ENCODE measurements around the gene REL.

REL gene

GRCh38 chr2:60836491-60836890 is 44.9 kb upstream of the REL start:
- Histone ChIP-seq H3K4me3 (ENCODE audit: low read depth, low read length) (no peak overlapping the region), H3K4ac (ENCODE audit: low read depth, low read length) (no peak overlapping the region), H3K18ac (ENCODE audit: low read length) (no peak overlapping the region), H2BK120ac (ENCODE audit: insufficient read depth, low read length, poor library complexity) (no peak overlapping the region), H2BK12ac (ENCODE audit: low read length) (no peak overlapping the region), H3K9ac (ENCODE audit: low read length) (no peak overlapping the region), H4K12ac (ENCODE audit: low read depth, low read length) (no peak overlapping the region), H2AFZ (ENCODE audit: insufficient read depth, low read length, poor library complexity) (no peak overlapping the region), H3K23ac (ENCODE audit: low read length) (no peak overlapping the region), H3K9me3 (ENCODE audit: insufficient read depth, low read depth, low read length) (peaks cover 3% of the 10 kb centered on the region), H2BK5ac (ENCODE audit: low read depth, low read length, poor library complexity) (no peak overlapping the region), H3K27me3 (ENCODE audit: insufficient read depth, low read length) (no peaks in the 10 kb centered on the region), H3K79me2 (ENCODE audit: control insufficient read depth, insufficient read depth, low read length, poor library complexity) (no peaks in the 10 kb centered on the region), H3K4me2 (ENCODE audit: low read length) (no peak overlapping the region), H4K8ac (ENCODE audit: low read depth, low read length) (no peak overlapping the region), H2AK5ac (ENCODE audit: low read length) (no peak overlapping the region), H3K14ac (ENCODE audit: low read length) (no peak overlapping the region), H3K27ac (ENCODE audit: low read depth, low read length) (no peak overlapping the region), H3K36me3 (ENCODE audit: control insufficient read depth in 1 of 2, insufficient read depth in 2 of 2, low read length in 2 of 2) (no peaks in the 10 kb centered on the region), H4K91ac (ENCODE audit: low read depth, low read length) (no peak overlapping the region), H3K79me1 (ENCODE audit: low read length) (no peaks in the 10 kb centered on the region), H3K4me1 (ENCODE audit: control insufficient read depth in 1 of 2, insufficient read depth in 2 of 2, low read length in 2 of 2) (no peaks in the 10 kb centered on the region)
- no peak for DNase-seq
- no CpG with 5 or more reads among the region's 3 CpGs for WGBS (ENCODE audit: extremely low coverage, insufficient coverage, insufficient read length)

- Histone ChIP-seq H3K18ac (ENCODE audit: low read length) (no peak overlapping the region), H3K4me2 (ENCODE audit: low read length) (no peak overlapping the region), H3K4me3 (ENCODE audit: low read depth, low read length) (no peak overlapping the region), H3K36me3 (ENCODE audit: control insufficient read depth in 1 of 2, insufficient read depth in 2 of 2, low read length in 2 of 2) (no peaks in the 10 kb centered on the region), H2BK120ac (ENCODE audit: insufficient read depth, low read length, poor library complexity) (no peak overlapping the region), H3K27me3 (ENCODE audit: insufficient read depth, low read length) (no peaks in the 10 kb centered on the region), H3K14ac (ENCODE audit: low read length) (no peak overlapping the region), H4K8ac (ENCODE audit: low read depth, low read length) (no peak overlapping the region), H3K4me1 (ENCODE audit: control insufficient read depth in 1 of 2, insufficient read depth in 2 of 2, low read length in 2 of 2) (no peaks in the 10 kb centered on the region), H3K4ac (ENCODE audit: low read depth, low read length) (no peak overlapping the region), H3K9ac (ENCODE audit: low read length) (no peak overlapping the region), H2BK12ac (ENCODE audit: low read length) (no peak overlapping the region), H3K79me2 (ENCODE audit: control insufficient read depth, insufficient read depth, low read length, poor library complexity) (no peaks in the 10 kb centered on the region), H3K27ac (ENCODE audit: low read depth, low read length) (no peak overlapping the region), H4K91ac (ENCODE audit: low read depth, low read length) (no peak overlapping the region), H2BK5ac (ENCODE audit: low read depth, low read length, poor library complexity) (no peak overlapping the region), H3K79me1 (ENCODE audit: low read length) (no peaks in the 10 kb centered on the region), H2AFZ (ENCODE audit: insufficient read depth, low read length, poor library complexity) (no peak overlapping the region), H2AK5ac (ENCODE audit: low read length) (no peak overlapping the region), H3K9me3 (ENCODE audit: insufficient read depth, low read depth, low read length) (peaks cover 3% of the 10 kb centered on the region), H4K12ac (ENCODE audit: low read depth, low read length) (no peak overlapping the region), H3K23ac (ENCODE audit: low read length) (no peak overlapping the region)
- no peak for DNase-seq
- no CpG with 5 or more reads among the region's 1 CpG for WGBS (ENCODE audit: extremely low coverage, insufficient coverage, insufficient read length)
Measured at GRCh38 chr2:60837123-60837522, 44.3 kb upstream of the REL start.

DNA sequence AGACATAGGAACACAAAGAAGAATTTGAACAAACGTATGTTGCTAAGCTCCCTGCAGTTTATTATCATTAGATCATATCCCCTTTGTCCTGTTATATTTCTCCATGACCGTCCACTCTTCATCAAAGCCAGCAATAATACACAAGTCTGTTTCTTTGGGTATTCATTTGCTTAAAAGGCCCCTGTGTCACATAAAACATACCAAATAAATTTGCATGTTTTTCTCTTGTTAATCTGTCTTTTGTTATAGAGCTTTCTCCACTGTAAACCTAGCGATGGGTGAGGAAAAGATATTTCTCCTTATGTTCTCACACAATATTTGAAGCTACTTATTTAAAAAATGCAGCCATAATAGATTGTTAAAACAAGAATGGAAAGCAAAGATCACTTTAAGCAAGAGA is 42.9 kb upstream of the REL start:
- no peak overlapping the region for H4K12ac ChIP-seq (ENCODE audit: low read depth, low read length)
- no peak overlapping the region for H3K4ac ChIP-seq (ENCODE audit: low read depth, low read length)
- H3K4me1 ChIP-seq (ENCODE audit: control insufficient read depth in 1 of 2, insufficient read depth in 2 of 2, low read length in 2 of 2) = no peaks in the 10 kb centered on the region
- no peak overlapping the region for H2AK5ac ChIP-seq (ENCODE audit: low read length)
- H3K79me2 ChIP-seq (ENCODE audit: control insufficient read depth, insufficient read depth, low read length, poor library complexity) = no peaks in the 10 kb centered on the region
- H4K91ac ChIP-seq (ENCODE audit: low read depth, low read length) = no peak overlapping the region
- no peak overlapping the region for H3K23ac ChIP-seq (ENCODE audit: low read length)
- H2BK5ac ChIP-seq (ENCODE audit: low read depth, low read length, poor library complexity) = no peak overlapping the region
- H3K4me2 ChIP-seq (ENCODE audit: low read length) = no peak overlapping the region
- H3K18ac ChIP-seq (ENCODE audit: low read length) = no peak overlapping the region
- no peak overlapping the region for H3K14ac ChIP-seq (ENCODE audit: low read length)
- H3K27me3 ChIP-seq (ENCODE audit: insufficient read depth, low read length) = no peaks in the 10 kb centered on the region
- no CpG with 5 or more reads among the region's 3 CpGs for WGBS (ENCODE audit: extremely low coverage, insufficient coverage, insufficient read length)
- no peak overlapping the region for H2BK120ac ChIP-seq (ENCODE audit: insufficient read depth, low read length, poor library complexity)
- no peak overlapping the region for H3K27ac ChIP-seq (ENCODE audit: low read depth, low read length)
- H3K79me1 ChIP-seq (ENCODE audit: low read length) = no peaks in the 10 kb centered on the region
- peak in 1 of 2 donors; percentile 21 for DNase-seq
- no peak overlapping the region for H3K9ac ChIP-seq (ENCODE audit: low read length)
- H3K4me3 ChIP-seq (ENCODE audit: low read depth, low read length) = no peak overlapping the region
- H3K36me3 ChIP-seq (ENCODE audit: control insufficient read depth in 1 of 2, insufficient read depth in 2 of 2, low read length in 2 of 2) = no peaks in the 10 kb centered on the region
- no peak overlapping the region for H4K8ac ChIP-seq (ENCODE audit: low read depth, low read length)
- H2BK12ac ChIP-seq (ENCODE audit: low read length) = no peak overlapping the region
- H3K9me3 ChIP-seq (ENCODE audit: insufficient read depth, low read depth, low read length) = peaks cover 3% of the 10 kb centered on the region
- no peak overlapping the region for H2AFZ ChIP-seq (ENCODE audit: insufficient read depth, low read length, poor library complexity)

DNA sequence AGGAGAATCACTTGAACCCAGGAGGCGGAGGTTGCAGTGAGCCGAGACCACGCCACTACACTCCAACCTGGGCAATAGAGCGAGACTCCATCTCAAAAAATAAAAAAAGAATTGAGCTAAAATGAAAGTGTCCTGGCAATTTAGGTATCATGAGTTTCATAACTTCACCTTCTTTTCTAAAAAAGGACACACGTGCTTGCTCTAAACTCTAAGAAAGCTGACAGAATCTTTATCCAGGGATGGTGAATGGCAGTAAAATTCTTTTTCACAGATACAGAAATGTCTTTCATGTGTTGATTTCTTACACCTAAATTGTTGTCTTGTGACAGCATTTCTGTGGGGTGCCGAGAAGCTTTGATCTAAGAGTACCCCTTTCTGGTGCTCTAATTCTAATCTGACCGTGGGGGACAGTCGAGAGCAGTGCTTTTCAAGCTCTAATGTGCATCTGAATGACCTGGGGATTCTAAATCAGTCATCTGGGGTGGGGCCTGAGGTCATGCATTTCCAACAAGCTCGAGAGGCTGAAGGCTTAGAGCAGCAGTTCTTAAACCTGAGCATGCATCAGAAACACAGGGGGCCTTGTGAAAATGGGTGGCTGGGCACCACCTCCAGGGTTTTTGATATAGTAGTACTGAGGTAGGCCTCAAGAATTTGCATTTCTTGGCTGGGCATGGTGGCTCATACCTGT is 42.1 kb upstream of the REL start:
- Histone ChIP-seq H3K79me2 (ENCODE audit: control insufficient read depth, insufficient read depth, low read length, poor library complexity) (no peaks in the 10 kb centered on the region), H2BK5ac (ENCODE audit: low read depth, low read length, poor library complexity) (no peak overlapping the region), H3K4me2 (ENCODE audit: low read length) (no peak overlapping the region), H3K9me3 (ENCODE audit: insufficient read depth, low read depth, low read length) (peaks cover 3% of the 10 kb centered on the region), H2AFZ (ENCODE audit: insufficient read depth, low read length, poor library complexity) (no peak overlapping the region), H4K91ac (ENCODE audit: low read depth, low read length) (no peak overlapping the region), H3K79me1 (ENCODE audit: low read length) (no peaks in the 10 kb centered on the region), H3K18ac (ENCODE audit: low read length) (no peak overlapping the region), H2AK5ac (ENCODE audit: low read length) (no peak overlapping the region), H4K12ac (ENCODE audit: low read depth, low read length) (no peak overlapping the region), H2BK12ac (ENCODE audit: low read length) (no peak overlapping the region), H3K9ac (ENCODE audit: low read length) (no peak overlapping the region), H3K27ac (ENCODE audit: low read depth, low read length) (no peak overlapping the region), H3K4ac (ENCODE audit: low read depth, low read length) (no peak overlapping the region), H2BK120ac (ENCODE audit: insufficient read depth, low read length, poor library complexity) (no peak overlapping the region), H3K36me3 (ENCODE audit: control insufficient read depth in 1 of 2, insufficient read depth in 2 of 2, low read length in 2 of 2) (no peaks in the 10 kb centered on the region), H3K4me1 (ENCODE audit: control insufficient read depth in 1 of 2, insufficient read depth in 2 of 2, low read length in 2 of 2) (no peaks in the 10 kb centered on the region), H3K27me3 (ENCODE audit: insufficient read depth, low read length) (no peaks in the 10 kb centered on the region), H3K4me3 (ENCODE audit: low read depth, low read length) (no peak overlapping the region), H3K23ac (ENCODE audit: low read length) (no peak overlapping the region), H3K14ac (ENCODE audit: low read length) (no peak overlapping the region), H4K8ac (ENCODE audit: low read depth, low read length) (no peak overlapping the region)
- DNase-seq = no peak
- WGBS (ENCODE audit: extremely low coverage, insufficient coverage, insufficient read length) = no CpG with 5 or more reads among the region's 9 CpGs

Measured in trophoblast cell (in vitro differentiated cells and primary cell).